NCI-H345 (cell line): Measurements from ENCODE around the gene NOC4L.

Experiments used
- DNase-seq: peaks from one replicate; lab custom pipeline; 2025; lab: John Stamatoyannopoulos, UW

NOC4L gene

GRCh38 chr12:132170094-132170636, 25.9 kb downstream of the NOC4L start:
- no peak for DNase-seq

- DNase-seq = no peak
These were observed 26.5 kb downstream of the NOC4L start for GRCh38 chr12:132170637-132171292.

- DNase-seq = peak; percentile 37
These were observed 27.2 kb downstream of the NOC4L start for GRCh38 chr12:132171293-132171967.

GRCh38 chr12:132171968-132172521, 27.8 kb downstream of the NOC4L start:
- no peak for DNase-seq

- DNase-seq = no peak
These were observed 28.4 kb downstream of the NOC4L start for GRCh38 chr12:132172619-132173018.

GRCh38 chr12:132173135-132174014, 29.1 kb downstream of the NOC4L start:
- DNase-seq = no peak

- no peak for DNase-seq
These were observed 30.0 kb downstream of the NOC4L start for GRCh38 chr12:132174015-132174838.

GRCh38 chr12:132174839-132175490, 30.7 kb downstream of the NOC4L start:
- DNase-seq = no peak

GRCh38 chr12:132175496-132176384, 31.5 kb downstream of the NOC4L start:
- DNase-seq = no peak

- DNase-seq = no peak
These were observed 32.2 kb downstream of the NOC4L start for GRCh38 chr12:132176385-132176919.

- DNase-seq = no peak
These were observed 32.8 kb downstream of the NOC4L start for GRCh38 chr12:132176920-132177551.

- DNase-seq = no peak
These were observed 34.1 kb downstream of the NOC4L start for GRCh38 chr12:132178316-132178715.

- DNase-seq = peak; percentile 51
These were observed 34.6 kb downstream of the NOC4L start for GRCh38 chr12:132178801-132179401.

GRCh38 chr12:132179431-132180362, 35.4 kb downstream of the NOC4L start:
- DNase-seq = no peak

- DNase-seq = no peak
These were observed 36.6 kb downstream of the NOC4L start for GRCh38 chr12:132180648-132181546.

GRCh38 chr12:132181570-132182200, 37.4 kb downstream of the NOC4L start:
- DNase-seq = no peak
